NT2/D1 (cell line): ENCODE results near the gene KCNK3.

Experiments used
- DNase-seq: peaks from one replicate; pipeline ENCODE4 v3.0.0-alpha.2; 2011; ENCODE audit warnings: low read depth, low spot score
- H3K27me3 ChIP-seq: 2 replicates; pipeline ENCODE4 v1.6.0; 2011; ENCODE audit warnings: mild to moderate bottlenecking; ENCODE audit not compliant: insufficient read length, insufficient read depth
- H3K36me3 ChIP-seq: 2 replicates; pipeline ENCODE4 v1.6.1; 2011; ENCODE audit warnings: mild to moderate bottlenecking, low read length, mixed read lengths; ENCODE audit not compliant: insufficient read depth, insufficient read length
- H3K4me1 ChIP-seq: 2 replicates; pipeline ENCODE4 v1.5.1; 2011; ENCODE audit not compliant: insufficient read depth, insufficient read length
- H3K4me3 ChIP-seq: 2 replicates; pipeline ENCODE4 v1.5.1; 2011; ENCODE audit warnings: low read depth; ENCODE audit not compliant: insufficient read length
- H3K9ac ChIP-seq: 2 replicates; pipeline ENCODE4 v1.6.0; 2011; ENCODE audit warnings: low read depth; ENCODE audit not compliant: insufficient read length
- H3K9me3 ChIP-seq: 2 replicates; pipeline ENCODE4 v1.5.1; 2011; ENCODE audit warnings: mild to moderate bottlenecking, low read length; ENCODE audit not compliant: insufficient read depth
- SUZ12 ChIP-seq: IDR thresholded peaks from 2 replicates; pipeline ENCODE4 v1.6.1; 2011; ENCODE audit not compliant: insufficient read length, insufficient read depth; ENCODE audit errors: extremely low read depth
- YY1 ChIP-seq: IDR thresholded peaks from 2 replicates; pipeline ENCODE4 v1.6.1; 2011; ENCODE audit not compliant: insufficient read length, insufficient read depth
- ZNF274 ChIP-seq: IDR thresholded peaks from 2 replicates; pipeline ENCODE4 v1.6.1; 2011; ENCODE audit warnings: mild to moderate bottlenecking, low read depth, low read length

KCNK3 gene

DNA sequence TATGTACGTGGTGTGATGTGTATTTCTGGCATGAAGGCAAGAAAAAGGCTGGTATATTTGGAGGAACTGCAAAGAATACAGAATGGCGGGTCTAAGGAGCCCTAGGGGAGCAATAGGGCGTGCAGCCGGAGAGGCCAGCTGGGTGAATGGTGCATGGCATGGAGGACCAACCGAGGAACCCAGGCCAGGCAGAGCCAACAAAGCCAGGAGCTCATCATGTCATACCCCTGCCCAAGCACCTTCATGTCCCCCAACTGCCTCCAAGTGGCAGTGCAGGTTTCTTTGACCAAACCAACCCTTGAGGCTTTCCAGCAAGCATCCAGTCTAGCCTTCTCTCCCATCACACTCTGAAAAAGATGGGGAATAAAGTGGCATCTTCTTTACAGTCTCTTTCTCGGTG lies 8.9 kb upstream of the KCNK3 start:
- TF ChIP-seq ZNF274 (no peak), SUZ12 (no peak), YY1 (no peak)
- Histone ChIP-seq H3K9me3 (no peaks in the 10 kb centered on the region), H3K4me3 (no peak overlapping the region), H3K4me1 (peaks cover 6% of the 10 kb centered on the region), H3K36me3 (no peaks in the 10 kb centered on the region), H3K9ac (no peak overlapping the region), H3K27me3 (no peaks in the 10 kb centered on the region)
- DNase-seq = no peak

- no peak for TF ChIP-seq SUZ12
- TF ChIP-seq YY1 = no peak
- TF ChIP-seq ZNF274 = no peak
- Histone ChIP-seq H3K9me3 (no peaks in the 10 kb centered on the region), H3K36me3 (no peaks in the 10 kb centered on the region), H3K4me3 (no peak overlapping the region), H3K9ac (no peak overlapping the region), H3K27me3 (peaks cover 10% of the 10 kb centered on the region), H3K4me1 (peaks cover 6% of the 10 kb centered on the region)
- DNase-seq = no peak
Measured at GRCh38 chr2:26685341-26685740, 7.2 kb upstream of the KCNK3 start.

DNA sequence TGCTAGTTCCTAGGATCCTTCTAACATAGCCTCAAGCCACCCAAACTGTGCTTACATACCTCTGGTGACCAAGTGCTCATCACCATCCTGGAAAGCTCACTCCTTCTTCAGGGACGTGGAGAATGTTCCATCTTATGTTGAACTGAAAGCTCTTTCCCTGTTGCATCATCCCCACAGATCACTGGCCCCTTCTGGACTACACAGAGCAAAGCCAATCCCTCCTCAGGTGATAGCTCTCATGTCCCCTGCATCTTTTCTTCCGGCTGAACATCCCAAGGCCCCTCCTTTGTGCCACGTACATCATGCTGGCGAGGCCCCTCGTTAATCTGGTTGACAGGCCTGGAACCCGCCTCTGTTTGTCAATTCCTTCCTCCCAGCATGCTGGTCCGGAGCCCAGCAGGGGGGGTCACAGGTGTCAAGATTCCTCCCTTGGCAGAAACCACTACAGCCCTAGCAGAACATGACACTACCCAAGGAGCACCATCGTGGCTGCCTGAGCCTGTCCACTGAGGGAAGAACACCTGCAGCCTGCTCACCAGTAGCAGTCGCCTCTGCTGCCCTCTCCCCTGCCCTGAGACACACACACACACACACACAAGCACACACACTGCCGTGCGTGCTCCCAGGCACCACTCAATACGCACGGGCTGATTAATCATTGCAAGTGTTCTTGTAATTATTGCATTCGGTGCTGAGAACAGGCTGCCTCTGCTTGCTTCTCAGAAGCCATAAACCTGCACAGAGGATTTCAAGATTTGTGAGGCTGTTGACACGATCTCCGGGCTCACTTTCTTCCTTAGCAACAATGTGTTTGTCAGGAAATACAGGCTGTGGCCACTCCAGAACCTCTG lies 6.3 kb upstream of the KCNK3 start:
- no peaks in the 10 kb centered on the region for H3K9me3 ChIP-seq
- TF ChIP-seq SUZ12 = no peak
- TF ChIP-seq YY1 = no peak
- TF ChIP-seq ZNF274 = no peak
- peaks cover 17% of the 10 kb centered on the region for H3K27me3 ChIP-seq
- H3K9ac ChIP-seq = no peak overlapping the region
- H3K4me3 ChIP-seq = no peak overlapping the region
- H3K4me1 ChIP-seq = peaks cover 6% of the 10 kb centered on the region
- H3K36me3 ChIP-seq = no peaks in the 10 kb centered on the region
- no peak for DNase-seq

DNA sequence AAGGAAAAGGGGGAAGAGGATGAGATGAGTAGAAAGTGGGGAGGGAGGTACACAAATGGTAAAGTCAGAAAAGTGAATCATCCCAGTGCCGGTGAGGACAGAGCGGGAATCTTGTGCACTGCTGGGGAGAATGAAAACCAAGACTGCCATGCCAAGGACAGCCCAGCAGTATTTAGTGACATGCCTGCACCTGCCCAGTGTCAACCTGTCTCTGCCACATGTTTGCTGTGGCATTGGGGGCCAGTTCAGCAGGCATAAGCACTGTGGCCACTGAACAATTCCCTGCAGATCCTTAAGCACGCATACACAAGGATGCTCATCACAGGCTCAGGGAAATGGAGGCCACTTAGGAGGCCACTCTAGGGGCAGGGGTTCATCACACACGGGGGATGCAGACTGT lies 5.2 kb upstream of the KCNK3 start:
- DNase-seq = no peak
- Histone ChIP-seq H3K27me3 (peaks cover 25% of the 10 kb centered on the region), H3K4me3 (no peak overlapping the region), H3K36me3 (no peaks in the 10 kb centered on the region), H3K4me1 (peaks cover 3% of the 10 kb centered on the region), H3K9me3 (no peaks in the 10 kb centered on the region), H3K9ac (no peak overlapping the region)
- TF ChIP-seq SUZ12 (no peak), ZNF274 (no peak), YY1 (no peak)

- Histone ChIP-seq H3K36me3 (no peaks in the 10 kb centered on the region), H3K4me1 (peaks cover 3% of the 10 kb centered on the region), H3K27me3 (peaks cover 26% of the 10 kb centered on the region), H3K4me3 (no peak overlapping the region), H3K9me3 (no peaks in the 10 kb centered on the region), H3K9ac (no peak overlapping the region)
- TF ChIP-seq YY1 = no peak
- DNase-seq = no peak
Measured at GRCh38 chr2:26687801-26688200, 4.7 kb upstream of the KCNK3 start.

DNA sequence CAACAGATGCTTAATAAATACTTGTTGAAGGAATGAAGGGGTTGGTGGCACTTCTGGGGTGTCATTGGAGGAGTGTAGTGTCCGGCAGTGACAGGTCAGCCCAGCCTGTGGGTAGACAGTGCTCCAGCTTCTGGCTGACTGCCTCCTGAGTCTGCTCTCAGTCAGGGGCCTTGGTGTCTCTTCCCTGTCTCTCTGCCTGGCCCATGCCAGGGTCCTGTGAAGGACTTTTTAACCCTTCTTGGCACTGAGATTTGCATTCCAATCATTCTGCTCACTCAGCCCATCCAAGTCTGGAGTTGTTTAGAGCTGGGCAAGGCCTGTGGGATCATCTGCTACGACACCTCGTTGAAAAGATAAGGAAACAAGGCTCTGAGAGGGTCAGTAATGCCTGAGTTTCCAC lies 1.4 kb upstream of the KCNK3 start:
- Histone ChIP-seq H3K36me3 (no peaks in the 10 kb centered on the region), H3K4me3 (no peak overlapping the region), H3K27me3 (peaks cover 59% of the 10 kb centered on the region), H3K9me3 (no peaks in the 10 kb centered on the region), H3K9ac (no peak overlapping the region), H3K4me1 (peaks cover 3% of the 10 kb centered on the region)
- no peak for DNase-seq
- no peak for TF ChIP-seq ZNF274
- no peak for TF ChIP-seq YY1
- no peak for TF ChIP-seq SUZ12

- H3K36me3 ChIP-seq = no peaks in the 10 kb centered on the region
- no peak overlapping the region for H3K4me3 ChIP-seq
- H3K9me3 ChIP-seq = no peaks in the 10 kb centered on the region
- no peak overlapping the region for H3K9ac ChIP-seq
- no peak for DNase-seq
- no peak for TF ChIP-seq YY1
- TF ChIP-seq ZNF274 = no peak
- no peak for TF ChIP-seq SUZ12
- H3K4me1 ChIP-seq = peaks cover 3% of the 10 kb centered on the region
- H3K27me3 ChIP-seq = peaks cover 62% of the 10 kb centered on the region
Measured at GRCh38 chr2:26691881-26692278, 642 bp upstream of the KCNK3 start.
